H9 (cell line): ENCODE results near the gene SPTBN5. TPM values are rescaled to one million over a fixed set of nuclear protein-coding genes. Genes with fewer than 3 reads are reported as not detected.
A peak's percentile ranks its signal among the peaks of the same experiment; 100 is the strongest.

Source experiments
- DNase-seq: peaks from one replicate; pipeline ENCODE4 v3.0.0-alpha.2; 2017
- H2AFZ ChIP-seq: one replicate; pipeline ENCODE4 v1.6.1; 2013; ENCODE audit warnings: mild to moderate bottlenecking, low read length, control low read depth, moderate library complexity
- H2AK5ac ChIP-seq: 2 replicates; pipeline ENCODE4 v1.6.1; 2013; ENCODE audit warnings: low read length, control low read depth, mixed read lengths; ENCODE audit not compliant: insufficient read length
- H2BK120ac ChIP-seq: one replicate; pipeline ENCODE4 v1.6.1; 2013; ENCODE audit warnings: low read depth, mild to moderate bottlenecking, low read length, control low read depth, inconsistent platforms; ENCODE audit not compliant: poor library complexity, severe bottlenecking
- H2BK12ac ChIP-seq: 2 replicates; pipeline ENCODE4 v1.6.1; 2013; ENCODE audit warnings: low read length, control low read depth, mixed read lengths, low read depth; ENCODE audit not compliant: insufficient read length
- H2BK15ac ChIP-seq: 2 replicates; pipeline ENCODE4 v1.6.1; 2013; ENCODE audit warnings: low read depth, low read length, control low read depth
- H2BK20ac ChIP-seq: one replicate; pipeline ENCODE4 v1.6.1; 2013; ENCODE audit warnings: low read depth, mild to moderate bottlenecking, low read length, control low read depth, inconsistent platforms; ENCODE audit not compliant: poor library complexity, severe bottlenecking
- H2BK5ac ChIP-seq: 2 replicates; pipeline ENCODE4 v1.6.1; 2013; ENCODE audit warnings: low read length, control low read depth, mixed read lengths; ENCODE audit not compliant: insufficient read length
- H3K14ac ChIP-seq: 2 replicates; pipeline ENCODE4 v1.6.1; 2013; ENCODE audit warnings: low read length, control low read depth; ENCODE audit not compliant: insufficient read depth
- H3K18ac ChIP-seq: 2 replicates; pipeline ENCODE4 v1.6.1; 2013; ENCODE audit warnings: low read depth, mild to moderate bottlenecking, mixed read lengths, low read length, control low read depth; ENCODE audit not compliant: insufficient read length
- H3K23ac ChIP-seq: 2 replicates; pipeline ENCODE4 v1.6.1; 2013; ENCODE audit warnings: low read length, control low read depth, mixed read lengths, low read depth; ENCODE audit not compliant: insufficient read length
- H3K23me2 ChIP-seq: 2 replicates; pipeline ENCODE4 v1.6.1; 2013; ENCODE audit warnings: low read depth, mild to moderate bottlenecking, mixed read lengths, low read length, control low read depth; ENCODE audit not compliant: insufficient read length, poor library complexity, severe bottlenecking
- H3K27ac ChIP-seq: 2 replicates; pipeline ENCODE4 v1.5.1; 2013; ENCODE audit warnings: low read length, control low read depth, mixed read lengths, low read depth; ENCODE audit not compliant: insufficient read length
- H3K27me3 ChIP-seq: 2 replicates; pipeline ENCODE4 v1.6.1; 2013; ENCODE audit warnings: low read length, control low read depth, inconsistent platforms; ENCODE audit not compliant: insufficient read depth
- H3K4ac ChIP-seq: 2 replicates; pipeline ENCODE4 v1.6.1; 2013; ENCODE audit warnings: low read depth, mild to moderate bottlenecking, control low read depth, inconsistent platforms, low read length, moderate library complexity
- H3K4me1 ChIP-seq: 2 replicates; pipeline ENCODE4 v1.6.1; 2013; ENCODE audit warnings: low read length, control low read depth, inconsistent platforms; ENCODE audit not compliant: insufficient read depth
- H3K4me2 ChIP-seq: 2 replicates; pipeline ENCODE4 v1.6.1; 2013; ENCODE audit warnings: low read length, control low read depth, mixed read lengths; ENCODE audit not compliant: insufficient read length, insufficient read depth
- H3K56ac ChIP-seq: 2 replicates; pipeline ENCODE4 v1.6.1; 2013; ENCODE audit warnings: low read depth, mild to moderate bottlenecking, mixed read lengths, low read length, control low read depth; ENCODE audit not compliant: insufficient read length
- H3K79me1 ChIP-seq: 2 replicates; pipeline ENCODE4 v1.6.1; 2013; ENCODE audit warnings: low read depth, mild to moderate bottlenecking, moderate library complexity, low read length, control low read depth, inconsistent platforms; ENCODE audit not compliant: insufficient read depth, poor library complexity, severe bottlenecking
- H3K79me2 ChIP-seq: 2 replicates; pipeline ENCODE4 v1.6.1; 2013; ENCODE audit warnings: low read length, control low read depth, inconsistent platforms; ENCODE audit not compliant: insufficient read depth
- H3K9ac ChIP-seq: 2 replicates; pipeline ENCODE4 v1.6.1; 2013; ENCODE audit warnings: low read length, control low read depth, mixed read lengths; ENCODE audit not compliant: insufficient read length; ENCODE audit errors: extremely low read depth
- H3K9me3 ChIP-seq: one replicate; pipeline ENCODE4 v1.6.1; 2013; ENCODE audit warnings: low read depth, low read length, inconsistent platforms; ENCODE audit not compliant: control insufficient read depth
- H3T11ph ChIP-seq: one replicate; pipeline ENCODE4 v1.6.1; 2013; ENCODE audit warnings: mild to moderate bottlenecking, low read length, control low read depth, inconsistent platforms
- H4K20me1 ChIP-seq: one replicate; pipeline ENCODE4 v1.6.1; 2013; ENCODE audit not compliant: control insufficient read depth, insufficient read length, insufficient read depth
- H4K5ac ChIP-seq: 2 replicates; pipeline ENCODE4 v1.6.1; 2013; ENCODE audit warnings: low read depth, mild to moderate bottlenecking, mixed read lengths, low read length, control low read depth; ENCODE audit not compliant: insufficient read length
- H4K8ac ChIP-seq: replicated peaks from 2 replicates; pipeline ENCODE4 v1.6.1; 2013; ENCODE audit warnings: low read length, control low read depth, mixed read lengths, low read depth; ENCODE audit not compliant: insufficient read length
- H4K91ac ChIP-seq: 2 replicates; pipeline ENCODE4 v1.6.1; 2013; ENCODE audit warnings: low read depth, mild to moderate bottlenecking, moderate library complexity, mixed read lengths, low read length, control low read depth; ENCODE audit not compliant: insufficient read length
- H3K27ac Mint-ChIP-seq, 3 experiments: 2 replicates in 2 of 3; 3 replicates in 1 of 3; pipeline ENCODE4 v1.8.0; 2020 to 2021; ENCODE audit warnings: mixed read lengths in 3 of 3, mild to moderate bottlenecking in 1 of 3, moderate library complexity in 1 of 3
- H3K27me3 Mint-ChIP-seq: 2 replicates; pipeline ENCODE4 v1.8.0; 2021; ENCODE audit warnings: low read depth, mild to moderate bottlenecking, moderate library complexity, mixed read lengths
- H3K36me3 Mint-ChIP-seq, 3 experiments: 2 replicates in 2 of 3; 3 replicates in 1 of 3; pipeline ENCODE4 v1.8.0; 2020 to 2021; ENCODE audit warnings: low read depth in 3 of 3, mixed read lengths in 3 of 3; ENCODE audit not compliant: insufficient read depth in 1 of 3
- H3K4me1 Mint-ChIP-seq, 2 experiments: 2 replicates each; pipeline ENCODE4 v1.8.0; 2020; ENCODE audit warnings: mixed read lengths in 2 of 2
- H3K4me3 Mint-ChIP-seq, 2 experiments: 2 replicates in 1 of 2; 3 replicates in 1 of 2; pipeline ENCODE4 v1.8.0; 2020 to 2021; ENCODE audit warnings: mild to moderate bottlenecking in 2 of 2, mixed read lengths in 2 of 2, moderate library complexity in 1 of 2
- H3K9me3 Mint-ChIP-seq, 2 experiments: 2 replicates in 1 of 2; 3 replicates in 1 of 2; pipeline ENCODE4 v1.8.0; 2020; ENCODE audit warnings: mild to moderate bottlenecking in 2 of 2, mixed read lengths in 2 of 2, moderate library complexity in 1 of 2
- WGBS: extraction: QIAGEN DNeasy Blood & Tissue Kit; methylation state at CpG from one replicate; pipeline ENCODE4 v1.1.7; 2013; ENCODE audit warnings: missing lambda C conversion rate, low lambda C conversion rate, mixed read lengths; ENCODE audit not compliant: insufficient read length; ENCODE audit errors: extremely low coverage; 5-methylcytosine and 5-hydroxymethylcytosine counted together
- total RNA-seq: library from RNA; stranded (reverse); gene quantifications from 2 replicates; pipeline ENCODE4 v1.2.1, GENCODE V29; 2021
- TF ChIP-seq, protein P1 (sequence below): fragments of 200-600 bp; sonication (generic); conservative IDR thresholded peaks from 3 replicates; pipeline ENCODE4 v1.8.0; 2021; ENCODE audit warnings: antibody characterized with exemption, mild to moderate bottlenecking

The SPTBN5 gene
- total RNA-seq, 1 experiment from 2014 or later: 0.90 TPM

DNA sequence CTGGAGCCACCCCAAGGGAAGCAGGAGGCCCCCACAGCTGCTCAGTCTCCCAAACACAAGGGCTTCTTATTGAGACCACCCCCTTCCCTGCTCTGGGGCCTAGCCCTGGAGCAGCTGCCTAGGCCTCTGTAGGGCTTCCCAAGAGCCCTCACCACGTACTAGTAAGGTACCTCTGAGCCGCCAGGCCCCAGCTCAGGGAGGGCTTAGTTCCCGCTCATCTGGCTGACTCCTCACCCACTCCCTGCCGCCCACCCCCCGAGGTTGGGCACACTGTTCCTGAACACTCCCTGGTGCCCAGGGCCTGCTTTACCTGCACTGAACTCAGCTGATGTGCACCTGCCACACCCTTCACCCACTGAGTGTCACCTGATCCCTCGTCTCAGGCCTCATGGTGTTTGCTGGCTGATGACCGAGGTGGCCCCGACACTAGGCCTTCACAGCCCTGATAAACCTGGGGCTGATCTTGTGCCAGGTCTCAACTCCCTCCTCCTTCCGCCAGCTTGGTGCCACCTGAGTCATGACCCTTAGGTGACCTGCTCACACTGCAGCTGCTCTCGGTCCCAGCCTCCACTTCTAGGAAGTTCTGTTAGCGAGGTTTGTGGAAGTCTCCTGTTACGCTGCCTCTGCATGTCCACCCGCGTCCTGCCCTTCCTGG is 18.0 kb upstream of the SPTBN5 start:
- 0 out of 7 replicates have a peak overlapping the region, but pooled peaks of 1 of the 3 experiments have one; percentile 39 for H3K27ac Mint-ChIP-seq
- H3K14ac ChIP-seq: no peak overlapping the region
- no peaks in the 10 kb centered on the region for H3K9me3 ChIP-seq
- no peak overlapping the region for H2AK5ac ChIP-seq
- TF ChIP-seq, protein P1, sequence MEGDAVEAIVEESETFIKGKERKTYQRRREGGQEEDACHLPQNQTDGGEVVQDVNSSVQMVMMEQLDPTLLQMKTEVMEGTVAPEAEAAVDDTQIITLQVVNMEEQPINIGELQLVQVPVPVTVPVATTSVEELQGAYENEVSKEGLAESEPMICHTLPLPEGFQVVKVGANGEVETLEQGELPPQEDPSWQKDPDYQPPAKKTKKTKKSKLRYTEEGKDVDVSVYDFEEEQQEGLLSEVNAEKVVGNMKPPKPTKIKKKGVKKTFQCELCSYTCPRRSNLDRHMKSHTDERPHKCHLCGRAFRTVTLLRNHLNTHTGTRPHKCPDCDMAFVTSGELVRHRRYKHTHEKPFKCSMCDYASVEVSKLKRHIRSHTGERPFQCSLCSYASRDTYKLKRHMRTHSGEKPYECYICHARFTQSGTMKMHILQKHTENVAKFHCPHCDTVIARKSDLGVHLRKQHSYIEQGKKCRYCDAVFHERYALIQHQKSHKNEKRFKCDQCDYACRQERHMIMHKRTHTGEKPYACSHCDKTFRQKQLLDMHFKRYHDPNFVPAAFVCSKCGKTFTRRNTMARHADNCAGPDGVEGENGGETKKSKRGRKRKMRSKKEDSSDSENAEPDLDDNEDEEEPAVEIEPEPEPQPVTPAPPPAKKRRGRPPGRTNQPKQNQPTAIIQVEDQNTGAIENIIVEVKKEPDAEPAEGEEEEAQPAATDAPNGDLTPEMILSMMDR: no peak
- H3K4me2 ChIP-seq: no peak overlapping the region
- no peak overlapping the region for H2BK20ac ChIP-seq
- H3K4me1 Mint-ChIP-seq: no peaks in the 10 kb centered on the region
- H3K4me3 Mint-ChIP-seq: no peak overlapping the region; a peak in 1 of 5 replicates
- no peak overlapping the region for H4K8ac ChIP-seq
- no peak overlapping the region for H2BK12ac ChIP-seq
- no peaks in the 10 kb centered on the region for H3K4me1 ChIP-seq
- H3K9ac ChIP-seq: no peak overlapping the region
- H3K4ac ChIP-seq: no peak overlapping the region
- H2BK5ac ChIP-seq: no peak overlapping the region
- peaks cover 3% of the 10 kb centered on the region for H4K20me1 ChIP-seq
- H3K56ac ChIP-seq: no peak overlapping the region
- no peaks in the 10 kb centered on the region for H3K27me3 ChIP-seq
- H3K27me3 Mint-ChIP-seq: no peaks in the 10 kb centered on the region
- H3K79me2 ChIP-seq: no peaks in the 10 kb centered on the region
- H2BK15ac ChIP-seq: no peak overlapping the region
- H4K5ac ChIP-seq: no peak overlapping the region
- H3K18ac ChIP-seq: no peak overlapping the region
- no peaks in the 10 kb centered on the region for H3K23me2 ChIP-seq
- no peak overlapping the region for H2BK120ac ChIP-seq
- no peak overlapping the region for H3T11ph ChIP-seq
- H3K36me3 Mint-ChIP-seq: peaks cover 18 to 49% (median 43%) of the 10 kb centered on the region in 3 experiments; a peak in 6 of 7 replicates
- no peaks in the 10 kb centered on the region for H3K9me3 Mint-ChIP-seq
- no peak overlapping the region for H2AFZ ChIP-seq
- H3K23ac ChIP-seq: no peak overlapping the region
- WGBS: no CpG with 5 or more reads among the region's 14 CpGs
- H3K27ac ChIP-seq: no peak overlapping the region
- H4K91ac ChIP-seq: no peak overlapping the region
- H3K79me1 ChIP-seq: no peaks in the 10 kb centered on the region
- DNase-seq: no peak
